HL-60 (cell line): Measurements from ENCODE around the gene FCHSD2.

Experiments
- CTCF ChIP-seq: IDR thresholded peaks from one replicate; pipeline ENCODE4 v1.5.1; 2011; ENCODE audit warnings: low read length, control low read depth, inconsistent platforms; ENCODE audit not compliant: insufficient read depth
- GABPA ChIP-seq: IDR thresholded peaks from 2 replicates; pipeline ENCODE4 v1.6.1; 2012; ENCODE audit warnings: low read depth
- POLR2AphosphoS5 ChIP-seq: IDR thresholded peaks from 2 replicates; pipeline ENCODE4 v1.6.1; 2012; ENCODE audit warnings: low read depth
- SPI1 ChIP-seq: IDR thresholded peaks from 2 replicates; pipeline ENCODE4 v1.6.1; 2012; ENCODE audit warnings: low read depth, mild to moderate bottlenecking, borderline replicate concordance
- TF ChIP-seq, protein P1 (sequence below): IDR thresholded peaks from 2 replicates; pipeline ENCODE4 v1.6.1; 2012; ENCODE audit warnings: low read depth; ENCODE audit not compliant: insufficient replicate concordance

DNA sequence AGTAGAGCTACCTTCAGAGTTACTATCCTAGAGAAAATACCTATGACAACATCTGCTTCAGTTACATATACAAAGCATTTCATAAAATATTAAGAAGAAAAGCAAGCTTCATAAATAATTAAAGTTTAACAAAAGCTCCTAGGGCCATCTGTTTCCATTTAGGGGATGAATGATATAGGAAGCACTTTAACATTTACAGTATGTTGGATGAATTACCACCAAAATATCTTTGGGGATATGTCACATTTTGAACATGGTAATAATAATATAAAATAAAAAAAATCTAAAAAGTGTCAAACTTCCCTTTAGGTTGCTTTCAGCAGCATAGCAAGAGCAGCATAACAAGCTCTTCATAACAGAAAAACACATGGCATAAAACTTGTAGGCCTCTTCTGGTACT is 223.3 kb downstream of the FCHSD2 start:
- TF ChIP-seq CTCF = no peak
- TF ChIP-seq GABPA = no peak
- TF ChIP-seq POLR2AphosphoS5 = no peak
- TF ChIP-seq, protein P1, sequence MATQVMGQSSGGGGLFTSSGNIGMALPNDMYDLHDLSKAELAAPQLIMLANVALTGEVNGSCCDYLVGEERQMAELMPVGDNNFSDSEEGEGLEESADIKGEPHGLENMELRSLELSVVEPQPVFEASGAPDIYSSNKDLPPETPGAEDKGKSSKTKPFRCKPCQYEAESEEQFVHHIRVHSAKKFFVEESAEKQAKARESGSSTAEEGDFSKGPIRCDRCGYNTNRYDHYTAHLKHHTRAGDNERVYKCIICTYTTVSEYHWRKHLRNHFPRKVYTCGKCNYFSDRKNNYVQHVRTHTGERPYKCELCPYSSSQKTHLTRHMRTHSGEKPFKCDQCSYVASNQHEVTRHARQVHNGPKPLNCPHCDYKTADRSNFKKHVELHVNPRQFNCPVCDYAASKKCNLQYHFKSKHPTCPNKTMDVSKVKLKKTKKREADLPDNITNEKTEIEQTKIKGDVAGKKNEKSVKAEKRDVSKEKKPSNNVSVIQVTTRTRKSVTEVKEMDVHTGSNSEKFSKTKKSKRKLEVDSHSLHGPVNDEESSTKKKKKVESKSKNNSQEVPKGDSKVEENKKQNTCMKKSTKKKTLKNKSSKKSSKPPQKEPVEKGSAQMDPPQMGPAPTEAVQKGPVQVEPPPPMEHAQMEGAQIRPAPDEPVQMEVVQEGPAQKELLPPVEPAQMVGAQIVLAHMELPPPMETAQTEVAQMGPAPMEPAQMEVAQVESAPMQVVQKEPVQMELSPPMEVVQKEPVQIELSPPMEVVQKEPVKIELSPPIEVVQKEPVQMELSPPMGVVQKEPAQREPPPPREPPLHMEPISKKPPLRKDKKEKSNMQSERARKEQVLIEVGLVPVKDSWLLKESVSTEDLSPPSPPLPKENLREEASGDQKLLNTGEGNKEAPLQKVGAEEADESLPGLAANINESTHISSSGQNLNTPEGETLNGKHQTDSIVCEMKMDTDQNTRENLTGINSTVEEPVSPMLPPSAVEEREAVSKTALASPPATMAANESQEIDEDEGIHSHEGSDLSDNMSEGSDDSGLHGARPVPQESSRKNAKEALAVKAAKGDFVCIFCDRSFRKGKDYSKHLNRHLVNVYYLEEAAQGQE = no peak
- TF ChIP-seq SPI1 = no peak
